NCI-H128 (cell line): Measurements from ENCODE around the gene PPIC.

ENCODE experiments used
- DNase-seq: peaks from one replicate; lab custom pipeline; 2025; ENCODE audit not compliant: unreplicated experiment; lab: John Stamatoyannopoulos, UW

Gene PPIC

GRCh38 chr5:123036391-123037103 lies at the start of gene PPIC:
Gene PPIC, minus strand, starts transcription at chr5:123036725. Its CDS starts 100 bp downstream, at chr5:123036625.
- DNase-seq: no peak

GRCh38 chr5:123085638-123086286 lies 49.2 kb upstream of the PPIC start:
- DNase-seq: no peak

- DNase-seq: no peak
These were observed 48.4 kb upstream of the PPIC start for GRCh38 chr5:123084730-123085605.

GRCh38 chr5:123083298-123083697 lies 46.8 kb upstream of the PPIC start:
- DNase-seq: no peak

DNA sequence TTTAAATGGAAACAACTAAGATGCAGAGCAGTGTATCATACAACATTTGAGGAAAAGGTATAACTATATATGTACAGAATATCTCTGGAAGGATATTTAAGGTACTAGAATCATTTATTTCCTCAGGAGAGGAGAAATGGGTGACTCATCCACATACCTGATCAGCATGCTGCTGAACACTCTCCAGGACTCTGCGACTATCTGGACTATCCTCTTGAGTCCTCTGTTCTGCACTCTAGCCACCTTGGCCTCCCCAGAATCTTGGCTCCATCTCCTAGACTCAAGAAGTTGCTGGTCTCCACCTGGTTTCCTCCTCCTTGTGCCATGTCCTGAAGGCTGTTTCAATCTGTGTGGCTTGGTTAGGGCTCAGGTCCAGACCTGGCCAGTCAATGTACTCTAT lies 43.7 kb upstream of the PPIC start:
- DNase-seq: no peak

DNA sequence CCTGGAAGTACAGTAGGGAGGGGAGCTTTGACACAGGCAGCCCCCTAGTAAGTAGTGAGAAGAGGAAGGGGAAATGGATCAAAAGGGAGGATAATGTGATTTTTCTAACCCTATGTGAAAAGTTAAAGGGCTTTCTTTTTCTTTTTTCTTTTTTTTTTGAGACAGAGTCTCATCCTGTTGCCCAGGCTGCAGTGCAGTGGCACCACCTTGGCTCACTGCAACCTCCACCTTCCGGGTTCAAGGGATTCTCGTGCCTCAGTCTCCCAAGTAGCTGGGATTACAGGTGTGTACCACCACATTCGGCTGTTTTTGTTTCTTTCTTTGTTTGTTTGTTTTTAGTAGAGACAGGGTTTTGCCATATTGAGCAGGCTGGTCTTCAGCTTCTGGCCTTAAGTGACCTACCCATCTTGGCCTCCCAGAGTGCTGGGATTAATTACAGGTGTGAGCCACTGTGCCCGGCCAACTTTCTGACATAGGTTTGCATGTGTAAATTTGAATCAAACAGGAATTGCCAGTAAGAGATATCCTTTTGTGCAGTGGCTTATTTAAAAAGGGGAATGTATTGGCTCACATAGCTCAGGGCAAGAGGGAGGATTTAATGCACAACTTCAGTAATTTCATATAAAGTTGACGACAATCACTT lies 39.1 kb upstream of the PPIC start:
- no peak for DNase-seq

DNA sequence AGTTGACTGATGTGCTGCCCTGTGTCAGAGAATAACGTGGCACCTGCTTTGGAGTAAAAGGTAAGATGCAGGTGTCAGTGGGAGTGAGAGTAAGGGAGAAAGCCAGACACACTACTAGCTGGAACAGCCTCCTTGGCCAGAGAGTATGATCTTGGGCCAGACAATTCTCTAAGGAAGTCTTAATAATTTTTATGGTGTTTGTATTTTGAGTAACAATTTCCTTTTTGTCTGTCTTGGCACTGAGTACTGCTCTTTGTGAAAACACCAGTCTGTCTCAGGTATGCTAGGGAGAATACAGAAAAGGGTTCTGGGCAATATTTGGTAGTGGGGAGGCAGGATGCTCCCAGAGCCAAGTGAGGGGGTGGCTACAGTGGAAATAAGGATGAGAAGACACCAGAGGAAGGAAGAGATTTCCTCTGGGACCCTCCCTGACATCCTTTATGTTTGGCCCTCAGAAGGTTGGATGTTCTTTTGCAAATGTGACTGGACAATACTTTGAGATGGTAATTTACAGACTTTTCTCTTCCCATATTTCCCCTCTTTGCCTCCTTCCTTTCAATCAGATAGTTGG lies 31.9 kb upstream of the PPIC start:
- DNase-seq: no peak

DNA sequence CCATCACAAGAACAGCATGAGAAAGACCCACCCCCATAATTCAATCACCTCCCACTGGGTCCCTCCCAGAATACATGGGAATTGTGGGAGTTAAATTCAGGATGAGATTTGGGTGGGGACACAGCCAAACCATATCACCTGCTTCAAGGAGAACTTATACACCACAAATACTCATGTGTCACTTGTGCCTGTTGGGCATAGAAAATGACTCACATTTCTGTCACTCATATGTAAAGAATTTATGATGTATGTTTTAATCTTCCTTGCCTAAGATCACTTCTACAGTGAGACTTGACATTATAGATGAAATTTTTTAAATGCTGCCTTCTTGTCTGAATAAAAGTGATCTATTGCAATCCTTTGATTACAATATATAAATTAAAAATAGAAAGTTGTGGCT lies 29.5 kb upstream of the PPIC start:
- DNase-seq: no peak

GRCh38 chr5:123059455-123059854 lies 22.9 kb upstream of the PPIC start:
- no peak for DNase-seq

DNA sequence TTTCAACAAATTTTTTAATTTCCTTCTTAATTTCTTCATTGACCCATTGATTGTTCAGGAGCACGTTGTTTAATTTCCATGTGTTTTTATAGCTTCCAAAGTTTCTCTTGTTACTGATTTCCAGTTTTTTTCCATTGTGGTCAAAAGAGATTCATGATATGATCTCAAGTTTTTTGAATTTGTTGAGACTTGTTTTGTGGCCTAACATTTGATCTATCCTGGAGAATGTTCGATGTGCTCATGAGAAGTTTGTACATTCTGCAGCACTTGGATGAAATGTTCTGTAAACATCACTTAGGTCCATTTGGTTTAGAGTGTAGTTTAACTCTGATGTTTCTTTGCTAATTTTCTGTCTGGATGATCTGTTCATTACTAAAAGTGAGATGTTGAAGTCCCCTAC lies 14.7 kb upstream of the PPIC start:
- no peak for DNase-seq

DNA sequence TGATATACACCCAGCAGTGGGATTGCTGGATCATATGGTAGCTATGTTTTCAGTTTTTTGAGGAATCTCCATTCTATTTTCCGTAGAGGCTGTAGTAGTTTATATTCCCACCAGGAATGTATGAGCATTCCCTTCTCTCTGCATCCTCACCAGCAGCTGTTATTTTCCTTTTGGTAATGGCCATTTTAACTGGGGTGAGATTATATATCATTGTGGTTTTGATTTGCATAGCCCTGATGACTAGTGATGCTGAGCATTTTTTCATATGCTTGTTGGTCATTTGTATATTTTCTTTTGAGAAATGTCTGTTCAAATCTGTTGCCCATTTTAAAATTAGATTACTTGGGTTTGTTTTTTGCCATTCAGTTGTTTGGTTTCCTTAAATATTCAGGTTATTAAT lies 11.2 kb upstream of the PPIC start:
- no peak for DNase-seq

- no peak for DNase-seq
These were observed 9.7 kb upstream of the PPIC start for GRCh38 chr5:123046222-123046621.

DNA sequence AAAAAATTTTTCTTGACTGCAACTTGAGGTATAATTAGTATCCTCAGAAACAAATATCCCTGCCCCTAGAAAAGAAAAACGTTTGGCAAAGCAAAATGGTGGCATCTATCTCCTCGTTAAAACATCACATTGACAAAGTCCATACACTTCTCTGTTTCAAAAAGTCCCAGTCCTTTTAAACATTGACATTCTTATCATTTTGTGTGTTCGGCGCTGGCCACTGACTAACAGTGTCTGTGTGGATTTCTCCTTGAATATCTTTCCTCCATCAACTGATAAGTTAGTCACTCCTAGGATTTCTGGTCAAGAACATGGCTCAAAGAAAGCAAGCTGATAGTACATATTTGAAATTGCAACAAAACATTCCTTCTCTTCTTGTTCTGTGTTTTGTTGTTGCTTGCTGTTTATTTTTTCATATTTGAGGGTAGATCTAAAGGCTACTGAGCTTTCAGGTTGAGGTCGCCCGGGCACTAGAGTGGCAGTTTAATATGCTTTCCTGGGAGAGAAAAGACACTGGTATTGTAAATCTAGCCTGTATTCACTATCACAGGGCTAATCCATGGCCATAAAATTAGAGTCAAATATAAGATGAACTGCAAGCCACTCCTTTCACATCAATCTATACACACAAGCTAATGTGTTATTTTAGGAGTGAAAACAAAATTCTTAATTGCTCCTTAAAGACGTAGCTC lies 8.5 kb upstream of the PPIC start:
- DNase-seq: no peak

GRCh38 chr5:123039673-123040072 lies 3.1 kb upstream of the PPIC start:
- no peak for DNase-seq

DNA sequence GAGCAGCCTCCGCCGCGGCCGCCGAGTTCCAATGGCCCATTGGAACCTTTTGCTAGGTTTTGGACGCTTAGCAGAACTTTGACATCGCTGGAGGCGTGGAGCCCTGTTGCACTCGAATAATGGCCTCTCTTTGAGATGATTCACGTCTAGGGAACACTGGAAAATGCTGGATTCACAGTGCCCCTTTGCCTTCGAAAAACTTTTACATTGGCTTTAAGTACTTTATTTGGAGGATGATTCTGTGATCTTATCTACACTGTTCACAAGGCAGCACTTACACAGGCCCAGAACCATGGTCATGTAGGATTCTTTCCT lies 536 bp upstream of the PPIC start:
- DNase-seq: no peak

DNA sequence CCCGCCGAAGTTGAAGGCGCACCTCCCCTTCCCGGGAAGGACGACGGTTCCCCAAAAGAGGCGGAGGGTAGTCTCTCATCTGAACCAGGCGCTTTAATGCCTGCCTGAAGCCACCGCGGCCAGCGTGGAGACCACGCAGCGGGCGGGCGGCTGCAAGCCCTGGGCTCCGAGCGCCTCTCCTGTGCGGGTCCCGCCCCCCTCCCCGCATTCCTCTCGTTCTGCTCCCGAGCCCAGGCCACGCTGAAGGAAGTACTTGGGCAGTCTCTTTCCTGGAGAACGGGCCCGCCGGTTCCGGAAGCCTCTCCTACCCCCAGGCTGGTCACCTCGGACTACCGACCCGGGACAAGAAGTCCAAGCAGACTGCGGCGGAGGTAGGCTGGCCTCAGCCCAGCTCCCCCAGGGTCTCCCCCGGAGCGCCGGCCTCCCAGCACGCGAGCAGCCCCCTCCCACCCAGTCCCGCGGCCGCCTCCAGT lies 571 bp downstream of the PPIC start:
- DNase-seq: no peak

- no peak for DNase-seq
These were observed 1.1 kb downstream of the PPIC start for GRCh38 chr5:123035360-123035917.

DNA sequence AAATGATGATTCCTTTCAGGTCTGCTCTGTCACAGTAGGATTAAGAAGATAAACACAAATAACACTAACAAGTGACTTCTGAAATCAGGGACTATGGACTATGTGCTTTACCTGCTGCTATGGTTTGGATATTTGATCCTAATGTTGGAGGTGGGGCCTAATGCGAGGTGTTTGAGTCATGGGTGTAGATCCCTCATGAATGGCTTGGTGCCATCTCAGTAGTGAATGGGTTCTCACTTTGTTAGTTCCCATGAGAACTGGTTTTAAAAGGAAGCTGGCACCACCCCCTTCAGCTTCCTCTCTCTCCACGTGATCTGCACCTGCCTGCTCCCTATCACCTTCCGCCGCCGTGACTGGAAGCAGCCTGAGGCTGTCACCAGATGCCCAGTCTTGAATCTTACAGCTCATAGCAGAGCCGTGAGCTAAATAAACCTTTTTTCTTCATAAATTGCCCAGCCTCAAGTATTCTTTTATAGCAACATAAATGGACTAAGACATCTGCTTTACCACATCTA lies 3.3 kb downstream of the PPIC start:
- DNase-seq: no peak

DNA sequence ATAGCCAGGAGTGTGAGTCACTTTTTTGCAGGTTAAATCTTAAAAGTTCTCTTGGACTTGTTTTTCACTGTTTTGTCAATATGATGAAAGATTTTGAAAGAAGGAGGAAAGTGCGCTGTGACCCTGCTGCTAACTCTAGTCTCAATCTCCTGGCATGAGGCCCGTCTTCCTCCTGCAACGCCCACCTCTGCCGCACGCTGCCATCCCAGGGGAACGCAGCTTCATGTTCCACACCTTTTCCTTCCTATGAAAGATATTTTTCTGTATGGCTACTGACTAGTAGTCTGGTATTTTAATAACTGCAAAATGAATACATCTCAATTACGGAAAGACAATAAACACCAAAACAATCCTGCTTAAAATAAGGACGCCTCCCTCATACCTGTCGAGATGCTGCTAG lies 8.3 kb downstream of the PPIC start:
- DNase-seq: no peak

GRCh38 chr5:123014689-123015088 lies 21.8 kb downstream of the PPIC start:
- DNase-seq: no peak
